Measurements from ENCODE around the gene MIA2. TPM values are rescaled to one million over a fixed set of nuclear protein-coding genes. Genes with fewer than 3 reads are reported as not detected.
"Not testable (repeated sequence)": the region's sequence is repeated elsewhere in the genome, so short reads cannot be mapped to it uniquely, and the experiment has no call there.

MIA2 gene
- total and polyA plus RNA-seq, 2 experiments from 2014 or later, result 9.5 to 10.9 TPM

DNA sequence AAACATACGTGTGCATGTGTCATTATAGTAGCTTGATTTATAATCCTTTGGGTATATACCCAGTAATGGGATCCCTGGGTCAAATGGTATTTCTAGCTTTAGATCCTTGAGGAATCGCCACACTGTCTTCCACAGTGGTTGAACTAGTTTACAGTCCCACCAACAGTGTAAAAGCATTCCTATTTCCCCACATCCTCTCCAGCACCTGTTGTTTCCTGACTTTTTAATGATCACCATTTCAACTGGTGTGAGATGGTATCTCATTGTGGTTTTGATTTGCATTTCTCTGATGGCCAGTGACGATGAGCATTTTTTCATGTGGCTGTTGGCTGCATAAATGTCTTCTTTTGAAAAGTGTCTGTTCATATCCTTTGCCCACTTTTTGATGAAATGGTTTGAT lies 26.4 kb downstream of the MIA2 start:
- not testable (repeated sequence) for H3K79me2 ChIP-seq (replicated peaks; ENCODE audit: insufficient read depth); H2AFZ ChIP-seq; DNase-seq (ENCODE audit: low spot score); H3K4me3 Mint-ChIP-seq; H3K4me1 ChIP-seq (ENCODE audit: insufficient read depth); H3K27ac Mint-ChIP-seq; H3F3A ChIP-seq (replicated peaks; ENCODE audit: low read depth); H3K27me3 ChIP-seq (ENCODE audit: insufficient read depth); H3K27ac ChIP-seq (ENCODE audit: low read depth); H3K36me3 ChIP-seq (ENCODE audit: insufficient read depth); H3K4me1 Mint-ChIP-seq; H3K4me2 ChIP-seq; H3K4me3 ChIP-seq; H3K36me3 Mint-ChIP-seq (ENCODE audit: low read depth); H3K27me3 Mint-ChIP-seq (ENCODE audit: insufficient read depth, low read depth, poor library complexity); ATAC-seq; H3K9me2 ChIP-seq (ENCODE audit: insufficient read depth); H4K20me1 ChIP-seq (replicated peaks; ENCODE audit: insufficient read depth)
- peaks cover 20% of the 10 kb centered on the region; the same call in 2 of the 3 replicates for H3K9me3 Mint-ChIP-seq

DNA sequence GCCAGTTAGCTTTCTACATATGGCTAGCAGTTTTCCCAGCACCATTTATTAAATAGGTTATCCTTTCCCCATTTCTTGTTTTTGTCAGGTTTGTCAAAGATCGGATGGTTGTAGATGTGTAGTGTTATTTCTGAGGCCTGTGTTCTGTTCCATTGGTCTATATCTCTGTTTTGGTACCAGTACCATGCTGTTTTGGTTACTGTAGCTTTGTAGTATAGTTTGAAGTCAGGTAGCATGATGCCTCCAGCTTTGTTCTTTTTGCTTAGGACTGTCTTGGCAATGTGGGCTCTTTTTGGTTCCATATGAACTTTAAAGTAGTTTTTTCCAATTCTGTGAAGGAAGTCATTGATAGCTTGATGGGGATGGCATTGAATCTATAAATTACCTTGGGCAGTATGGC lies 28.5 kb downstream of the MIA2 start:
- not testable (repeated sequence) for H3K4me2 ChIP-seq; H3K9me2 ChIP-seq (ENCODE audit: insufficient read depth); H3K27me3 Mint-ChIP-seq (ENCODE audit: insufficient read depth, low read depth, poor library complexity); H3K4me3 ChIP-seq; ATAC-seq; H4K20me1 ChIP-seq (replicated peaks; ENCODE audit: insufficient read depth); H3F3A ChIP-seq (replicated peaks; ENCODE audit: low read depth); H3K79me2 ChIP-seq (replicated peaks; ENCODE audit: insufficient read depth); H3K27ac ChIP-seq (ENCODE audit: low read depth); H3K27me3 ChIP-seq (ENCODE audit: insufficient read depth); H3K36me3 ChIP-seq (ENCODE audit: insufficient read depth); H3K4me3 Mint-ChIP-seq; H3K27ac Mint-ChIP-seq; H3K36me3 Mint-ChIP-seq (ENCODE audit: low read depth); H3K4me1 ChIP-seq (ENCODE audit: insufficient read depth); H2AFZ ChIP-seq; DNase-seq (ENCODE audit: low spot score); H3K4me1 Mint-ChIP-seq
- peaks cover 20% of the 10 kb centered on the region; the same call in 2 of the 3 replicates for H3K9me3 Mint-ChIP-seq

DNA sequence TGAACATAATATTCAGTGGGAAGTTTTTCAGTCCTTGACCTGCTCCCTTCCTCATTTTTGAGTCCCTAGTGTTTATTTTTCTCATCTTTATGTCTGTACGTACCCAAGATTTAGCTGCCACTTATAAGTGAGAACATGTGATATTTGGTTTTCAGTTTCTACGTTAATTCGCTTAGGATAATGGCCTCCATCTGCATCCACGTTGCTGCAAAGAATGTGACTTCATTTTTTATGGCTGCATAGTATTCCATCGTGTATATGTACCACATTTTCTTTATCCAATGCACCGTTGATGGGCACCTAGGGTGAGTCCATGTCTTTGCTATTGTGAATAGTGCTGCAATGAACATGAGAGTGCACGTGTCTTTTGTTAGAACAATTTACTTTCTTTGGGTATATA lies 30.3 kb downstream of the MIA2 start:
- no peak overlapping the region for H3K4me3 Mint-ChIP-seq
- Histone ChIP-seq H3K36me3 (ENCODE audit: insufficient read depth) (no peaks in the 10 kb centered on the region), H3K4me2 (no peak overlapping the region), H3K27me3 (ENCODE audit: insufficient read depth) (peaks cover 12% of the 10 kb centered on the region; the same call in 1 of the 2 replicates), H3K4me3 (no peak overlapping the region), H3K27ac (ENCODE audit: low read depth) (no peak overlapping the region), H3F3A (replicated peaks; ENCODE audit: low read depth) (no peaks in the 10 kb centered on the region; the same call in 1 of the 2 replicates), H3K4me1 (ENCODE audit: insufficient read depth) (peaks cover 13% of the 10 kb centered on the region), H3K9me2 (ENCODE audit: insufficient read depth) (no peaks in the 10 kb centered on the region), H4K20me1 (replicated peaks; ENCODE audit: insufficient read depth) (no peaks in the 10 kb centered on the region), H2AFZ (no peak overlapping the region), H3K79me2 (replicated peaks; ENCODE audit: insufficient read depth) (peaks cover 12% of the 10 kb centered on the region)
- peaks cover 3% of the 10 kb centered on the region for H3K27me3 Mint-ChIP-seq (ENCODE audit: insufficient read depth, low read depth, poor library complexity)
- ATAC-seq, result no peak
- peaks cover 20% of the 10 kb centered on the region for H3K9me3 Mint-ChIP-seq
- peaks cover 19% of the 10 kb centered on the region for H3K4me1 Mint-ChIP-seq
- H3K36me3 Mint-ChIP-seq (ENCODE audit: low read depth), result no peaks in the 10 kb centered on the region; the same call in 2 of the 3 replicates
- DNase-seq (ENCODE audit: low spot score), result no peak
- no peak overlapping the region for H3K27ac Mint-ChIP-seq
- no peak for TF ChIP-seq NANOG (IDR thresholded peaks at IDR 0.05; ENCODE audit: borderline replicate concordance)
- TF ChIP-seq, protein P1, sequence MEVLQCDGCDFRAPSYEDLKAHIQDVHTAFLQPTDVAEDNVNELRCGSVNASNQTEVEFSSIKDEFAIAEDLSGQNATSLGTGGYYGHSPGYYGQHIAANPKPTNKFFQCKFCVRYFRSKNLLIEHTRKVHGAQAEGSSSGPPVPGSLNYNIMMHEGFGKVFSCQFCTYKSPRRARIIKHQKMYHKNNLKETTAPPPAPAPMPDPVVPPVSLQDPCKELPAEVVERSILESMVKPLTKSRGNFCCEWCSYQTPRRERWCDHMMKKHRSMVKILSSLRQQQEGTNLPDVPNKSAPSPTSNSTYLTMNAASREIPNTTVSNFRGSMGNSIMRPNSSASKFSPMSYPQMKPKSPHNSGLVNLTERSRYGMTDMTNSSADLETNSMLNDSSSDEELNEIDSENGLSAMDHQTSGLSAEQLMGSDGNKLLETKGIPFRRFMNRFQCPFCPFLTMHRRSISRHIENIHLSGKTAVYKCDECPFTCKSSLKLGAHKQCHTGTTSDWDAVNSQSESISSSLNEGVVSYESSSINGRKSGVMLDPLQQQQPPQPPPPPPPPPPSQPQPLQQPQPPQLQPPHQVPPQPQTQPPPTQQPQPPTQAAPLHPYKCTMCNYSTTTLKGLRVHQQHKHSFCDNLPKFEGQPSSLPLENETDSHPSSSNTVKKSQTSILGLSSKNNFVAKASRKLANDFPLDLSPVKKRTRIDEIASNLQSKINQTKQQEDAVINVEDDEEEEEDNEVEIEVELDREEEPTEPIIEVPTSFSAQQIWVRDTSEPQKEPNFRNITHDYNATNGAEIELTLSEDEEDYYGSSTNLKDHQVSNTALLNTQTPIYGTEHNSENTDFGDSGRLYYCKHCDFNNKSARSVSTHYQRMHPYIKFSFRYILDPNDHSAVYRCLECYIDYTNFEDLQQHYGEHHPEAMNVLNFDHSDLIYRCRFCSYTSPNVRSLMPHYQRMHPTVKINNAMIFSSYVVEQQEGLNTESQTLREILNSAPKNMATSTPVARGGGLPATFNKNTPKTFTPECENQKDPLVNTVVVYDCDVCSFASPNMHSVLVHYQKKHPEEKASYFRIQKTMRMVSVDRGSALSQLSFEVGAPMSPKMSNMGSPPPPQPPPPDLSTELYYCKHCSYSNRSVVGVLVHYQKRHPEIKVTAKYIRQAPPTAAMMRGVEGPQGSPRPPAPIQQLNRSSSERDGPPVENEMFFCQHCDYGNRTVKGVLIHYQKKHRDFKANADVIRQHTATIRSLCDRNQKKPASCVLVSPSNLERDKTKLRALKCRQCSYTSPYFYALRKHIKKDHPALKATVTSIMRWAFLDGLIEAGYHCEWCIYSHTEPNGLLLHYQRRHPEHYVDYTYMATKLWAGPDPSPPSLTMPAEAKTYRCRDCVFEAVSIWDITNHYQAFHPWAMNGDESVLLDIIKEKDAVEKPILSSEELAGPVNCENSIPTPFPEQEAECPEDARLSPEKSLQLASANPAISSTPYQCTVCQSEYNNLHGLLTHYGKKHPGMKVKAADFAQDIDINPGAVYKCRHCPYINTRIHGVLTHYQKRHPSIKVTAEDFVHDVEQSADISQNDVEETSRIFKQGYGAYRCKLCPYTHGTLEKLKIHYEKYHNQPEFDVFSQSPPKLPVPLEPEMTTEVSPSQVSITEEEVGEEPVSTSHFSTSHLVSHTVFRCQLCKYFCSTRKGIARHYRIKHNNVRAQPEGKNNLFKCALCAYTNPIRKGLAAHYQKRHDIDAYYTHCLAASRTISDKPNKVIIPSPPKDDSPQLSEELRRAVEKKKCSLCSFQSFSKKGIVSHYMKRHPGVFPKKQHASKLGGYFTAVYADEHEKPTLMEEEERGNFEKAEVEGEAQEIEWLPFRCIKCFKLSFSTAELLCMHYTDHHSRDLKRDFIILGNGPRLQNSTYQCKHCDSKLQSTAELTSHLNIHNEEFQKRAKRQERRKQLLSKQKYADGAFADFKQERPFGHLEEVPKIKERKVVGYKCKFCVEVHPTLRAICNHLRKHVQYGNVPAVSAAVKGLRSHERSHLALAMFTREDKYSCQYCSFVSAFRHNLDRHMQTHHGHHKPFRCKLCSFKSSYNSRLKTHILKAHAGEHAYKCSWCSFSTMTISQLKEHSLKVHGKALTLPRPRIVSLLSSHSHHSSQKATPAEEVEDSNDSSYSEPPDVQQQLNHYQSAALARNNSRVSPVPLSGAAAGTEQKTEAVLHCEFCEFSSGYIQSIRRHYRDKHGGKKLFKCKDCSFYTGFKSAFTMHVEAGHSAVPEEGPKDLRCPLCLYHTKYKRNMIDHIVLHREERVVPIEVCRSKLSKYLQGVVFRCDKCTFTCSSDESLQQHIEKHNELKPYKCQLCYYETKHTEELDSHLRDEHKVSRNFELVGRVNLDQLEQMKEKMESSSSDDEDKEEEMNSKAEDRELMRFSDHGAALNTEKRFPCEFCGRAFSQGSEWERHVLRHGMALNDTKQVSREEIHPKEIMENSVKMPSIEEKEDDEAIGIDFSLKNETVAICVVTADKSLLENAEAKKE (CRISPR knock-in tag; IDR thresholded peaks at IDR 0.05), result no peak
- no peak for TF ChIP-seq EZH2 (IDR thresholded peaks at IDR 0.05; ENCODE audit: low read depth, unreplicated experiment)
- TF ChIP-seq CREB1 (CRISPR knock-in tag; IDR thresholded peaks at IDR 0.05; ENCODE audit: low read depth), result no peak
- TF ChIP-seq, protein P2, sequence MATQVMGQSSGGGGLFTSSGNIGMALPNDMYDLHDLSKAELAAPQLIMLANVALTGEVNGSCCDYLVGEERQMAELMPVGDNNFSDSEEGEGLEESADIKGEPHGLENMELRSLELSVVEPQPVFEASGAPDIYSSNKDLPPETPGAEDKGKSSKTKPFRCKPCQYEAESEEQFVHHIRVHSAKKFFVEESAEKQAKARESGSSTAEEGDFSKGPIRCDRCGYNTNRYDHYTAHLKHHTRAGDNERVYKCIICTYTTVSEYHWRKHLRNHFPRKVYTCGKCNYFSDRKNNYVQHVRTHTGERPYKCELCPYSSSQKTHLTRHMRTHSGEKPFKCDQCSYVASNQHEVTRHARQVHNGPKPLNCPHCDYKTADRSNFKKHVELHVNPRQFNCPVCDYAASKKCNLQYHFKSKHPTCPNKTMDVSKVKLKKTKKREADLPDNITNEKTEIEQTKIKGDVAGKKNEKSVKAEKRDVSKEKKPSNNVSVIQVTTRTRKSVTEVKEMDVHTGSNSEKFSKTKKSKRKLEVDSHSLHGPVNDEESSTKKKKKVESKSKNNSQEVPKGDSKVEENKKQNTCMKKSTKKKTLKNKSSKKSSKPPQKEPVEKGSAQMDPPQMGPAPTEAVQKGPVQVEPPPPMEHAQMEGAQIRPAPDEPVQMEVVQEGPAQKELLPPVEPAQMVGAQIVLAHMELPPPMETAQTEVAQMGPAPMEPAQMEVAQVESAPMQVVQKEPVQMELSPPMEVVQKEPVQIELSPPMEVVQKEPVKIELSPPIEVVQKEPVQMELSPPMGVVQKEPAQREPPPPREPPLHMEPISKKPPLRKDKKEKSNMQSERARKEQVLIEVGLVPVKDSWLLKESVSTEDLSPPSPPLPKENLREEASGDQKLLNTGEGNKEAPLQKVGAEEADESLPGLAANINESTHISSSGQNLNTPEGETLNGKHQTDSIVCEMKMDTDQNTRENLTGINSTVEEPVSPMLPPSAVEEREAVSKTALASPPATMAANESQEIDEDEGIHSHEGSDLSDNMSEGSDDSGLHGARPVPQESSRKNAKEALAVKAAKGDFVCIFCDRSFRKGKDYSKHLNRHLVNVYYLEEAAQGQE (IDR thresholded peaks at IDR 0.05; ENCODE audit: unreplicated experiment), result no peak
